Ramos (cell line): ENCODE data around the gene MYADM.

Source experiments
- in situ Hi-C: fragments of 300-500 bp; cut with MboI; formaldehyde crosslinking; loops from one replicate; pipeline ENCODE4 v1.14.3; 2022; ENCODE audit warnings: low sequenced_read_pairs; ENCODE audit not compliant: unreplicated experiment

Gene MYADM

DNA sequence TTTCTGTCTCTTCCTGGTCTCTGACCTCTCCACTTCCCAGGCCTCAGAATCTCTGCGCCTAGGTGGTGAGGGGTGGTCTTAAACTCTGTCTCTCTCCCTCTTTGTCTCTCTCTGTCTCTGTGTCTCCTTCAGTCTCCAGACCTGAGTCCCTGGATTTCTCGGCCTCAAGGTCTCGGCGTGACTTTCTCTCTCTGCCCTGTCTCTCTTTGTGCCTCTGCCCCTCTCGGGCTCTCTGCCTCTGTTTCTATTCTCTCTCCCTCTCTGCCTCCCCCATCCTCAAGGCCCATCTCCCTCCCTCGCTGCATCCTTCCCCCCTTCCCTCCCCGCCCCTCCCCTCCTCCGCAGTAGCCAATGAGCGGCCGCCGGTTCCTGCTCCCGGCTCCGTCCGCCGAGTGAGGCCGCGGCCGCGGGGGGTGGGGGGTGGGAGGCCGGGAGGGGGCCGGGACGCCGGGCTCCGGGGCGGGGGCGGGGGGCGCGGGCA lies 41.3 kb downstream of the MYADM start, which contains the start of gene CACNG7:
CACNG7 (plus strand) TSS at position 344 of the 481 bp plus-strand sequence. CDS start 3,554 bp downstream, outside the sequence.
- in situ Hi-C loops, result no loop called here

DNA sequence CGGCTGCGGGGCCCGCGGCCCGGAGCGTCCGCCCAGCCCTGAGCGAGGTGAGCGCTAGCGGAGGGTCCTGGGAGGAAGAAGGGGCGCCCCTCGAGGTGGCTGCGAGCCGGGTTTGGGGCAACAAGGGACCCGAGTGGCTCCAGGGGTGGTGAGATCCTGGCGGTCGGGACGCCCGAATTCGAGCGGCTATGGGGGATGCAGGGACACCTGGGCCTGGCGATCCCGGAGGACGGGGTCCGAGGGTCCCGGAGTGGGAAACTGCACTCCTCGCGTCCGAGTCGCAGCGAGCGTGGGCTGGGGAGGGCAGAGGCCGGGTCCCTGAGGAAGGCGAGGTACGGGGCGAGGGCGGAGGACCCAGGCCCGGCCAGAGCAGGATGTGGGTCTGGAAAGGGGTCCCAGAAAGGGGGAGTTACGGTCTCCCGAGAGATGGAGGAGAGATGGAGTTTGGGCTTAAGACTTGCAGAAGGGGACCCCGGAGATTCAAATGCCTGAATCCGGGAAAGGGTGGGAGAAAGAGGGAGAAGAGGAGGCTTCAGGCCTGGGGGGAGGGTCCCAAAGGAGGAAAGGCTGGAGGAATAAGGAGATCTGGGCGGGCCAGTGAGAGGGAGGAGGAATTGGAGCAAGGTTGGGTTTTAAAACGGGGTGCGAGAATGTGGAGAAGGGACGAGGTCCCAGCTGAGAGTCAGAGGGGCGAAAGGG lies 41.9 kb downstream of the MYADM start:
- in situ Hi-C loops, result loop anchor here (10.0 kb wide), 1 partner anchor 115 kb away; no protein-coding TSS in a partner anchor

DNA sequence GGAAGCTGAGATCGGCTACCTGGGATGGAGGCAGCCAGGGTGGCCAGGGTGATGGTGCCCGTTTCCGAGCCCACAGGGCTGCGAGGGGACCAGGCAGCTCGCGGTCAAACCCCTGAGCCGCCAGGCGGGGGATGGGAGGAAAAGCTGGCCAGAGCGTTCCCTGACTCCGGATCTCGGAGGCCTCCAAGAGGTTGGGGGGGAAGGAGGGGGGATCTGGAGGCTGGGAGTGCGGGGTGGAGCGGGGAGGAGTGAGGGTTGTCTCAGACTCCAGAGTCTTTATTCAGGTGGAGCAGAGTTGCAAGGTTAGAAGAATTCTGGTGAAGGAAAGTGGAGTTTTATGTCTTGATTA lies 42.5 kb downstream of the MYADM start:
- in situ Hi-C loops, result loop anchor here (10.0 kb wide), 1 partner anchor 115 kb away; no protein-coding TSS in a partner anchor

DNA sequence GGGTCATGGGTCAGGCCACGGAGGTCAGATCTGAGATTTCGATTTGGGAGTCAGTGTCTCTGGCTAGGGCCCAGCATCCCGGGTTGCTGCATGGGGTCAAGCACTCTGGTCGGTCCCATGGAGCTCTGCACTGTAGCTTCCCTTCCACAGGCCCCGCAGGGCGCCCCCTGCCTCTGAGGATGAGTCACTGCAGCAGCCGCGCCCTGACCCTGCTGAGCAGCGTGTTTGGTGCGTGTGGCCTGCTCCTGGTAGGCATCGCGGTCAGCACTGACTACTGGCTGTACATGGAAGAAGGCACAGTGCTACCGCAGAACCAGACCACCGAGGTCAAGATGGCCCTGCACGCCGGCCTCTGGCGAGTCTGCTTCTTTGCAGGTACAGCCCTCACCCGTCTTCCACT lies 45.0 kb downstream of the MYADM start:
- in situ Hi-C loops, result loop anchor here (10.0 kb wide), 1 partner anchor 112 kb away; no protein-coding TSS in a partner anchor

DNA sequence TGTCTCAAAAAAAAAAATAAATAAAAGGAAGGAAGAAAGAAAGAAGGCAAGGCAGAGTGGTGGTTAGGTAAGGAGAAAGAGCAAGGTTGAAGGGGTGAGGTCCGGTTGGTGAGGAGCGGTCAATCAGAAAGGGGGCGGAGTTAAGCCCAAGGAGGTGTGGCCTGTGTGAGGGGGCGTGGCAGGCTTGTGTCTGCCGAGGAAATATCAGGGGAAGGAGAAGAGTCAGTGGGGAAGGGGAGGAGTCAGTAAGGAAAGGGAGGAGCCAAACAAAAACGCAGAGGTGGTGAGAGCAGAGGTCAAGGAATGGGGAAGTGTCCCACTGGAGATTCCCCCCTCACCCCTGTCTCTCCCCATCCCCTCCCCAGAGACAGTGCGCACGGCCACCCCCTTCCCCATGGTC lies 47.3 kb downstream of the MYADM start:
- in situ Hi-C loops, result loop anchor here (10.0 kb wide), 1 partner anchor 110 kb away; no protein-coding TSS in a partner anchor

DNA sequence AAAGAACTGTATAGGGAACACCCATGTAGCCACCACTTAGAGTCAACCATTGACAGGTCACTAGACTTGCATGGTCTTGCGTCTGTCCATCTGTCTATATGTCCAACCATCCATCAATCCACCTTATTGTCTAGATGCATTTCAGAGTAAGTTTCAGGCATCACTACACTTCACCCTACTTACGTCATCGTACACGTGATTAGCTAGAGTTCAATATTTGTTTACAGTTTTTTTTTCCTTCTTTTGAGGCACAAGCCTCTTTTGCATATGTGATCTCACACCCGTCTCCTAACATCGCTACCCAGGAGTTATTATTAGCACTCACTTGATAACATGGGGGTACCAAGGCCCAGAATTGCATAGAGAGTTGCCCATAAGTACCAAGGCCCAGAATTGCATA lies 48.3 kb downstream of the MYADM start:
- in situ Hi-C loops, result loop anchor here (10.0 kb wide), 1 partner anchor 109 kb away; no protein-coding TSS in a partner anchor

DNA sequence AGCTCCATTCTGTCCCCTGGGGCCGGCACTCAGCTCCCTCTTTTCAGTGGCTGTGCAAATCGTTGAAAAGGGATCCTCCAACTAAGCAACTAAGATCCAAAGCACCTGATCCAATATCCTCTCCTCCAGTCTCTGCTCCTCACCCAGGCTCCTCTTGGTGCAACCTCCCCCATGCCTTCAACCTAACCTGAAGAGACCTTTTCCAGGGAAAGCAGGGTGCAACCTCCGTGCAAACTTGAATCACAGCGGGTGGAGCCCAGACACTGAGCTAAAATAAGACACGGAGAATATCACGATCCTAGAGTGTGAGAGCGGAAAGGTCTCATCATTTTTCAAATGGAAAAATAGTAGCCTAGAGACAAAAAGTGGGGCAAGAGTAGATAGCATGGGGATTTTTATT lies 49.7 kb downstream of the MYADM start:
- in situ Hi-C loops, result loop anchor here (10.0 kb wide), 1 partner anchor 107 kb away; no protein-coding TSS in a partner anchor
